GM19043 (cell line): ENCODE measurements around the gene CDC42BPA.
"Not testable (repeated sequence)": the region's sequence is repeated elsewhere in the genome, so short reads cannot be mapped to it uniquely, and the experiment has no call there.

ENCODE experiments used
- ATAC-seq: cut with Tn5 transposase; IDR thresholded peaks from one replicate; pipeline ENCODE4 v1.9.1; 2021; ENCODE audit warnings: low read depth; ENCODE audit not compliant: unreplicated experiment

Gene CDC42BPA

GRCh38 chr1:227265891-227266290 lies 52.4 kb downstream of the CDC42BPA start:
- ATAC-seq: no peak

GRCh38 chr1:227263869-227264268 lies 54.4 kb downstream of the CDC42BPA start:
- ATAC-seq: no peak

- ATAC-seq: no peak
Measured at GRCh38 chr1:227261501-227261900, 56.8 kb downstream of the CDC42BPA start.

- no peak for ATAC-seq
Measured at GRCh38 chr1:227260433-227260832, 57.9 kb downstream of the CDC42BPA start.

GRCh38 chr1:227257964-227258363 lies 60.3 kb downstream of the CDC42BPA start:
- ATAC-seq: no peak

- no peak for ATAC-seq
Measured at GRCh38 chr1:227255086-227255732, 63.1 kb downstream of the CDC42BPA start.

- no peak for ATAC-seq
Measured at GRCh38 chr1:227253065-227253464, 65.2 kb downstream of the CDC42BPA start.

GRCh38 chr1:227245613-227246320 lies 72.5 kb downstream of the CDC42BPA start:
- ATAC-seq: no peak

- no peak for ATAC-seq
Measured at GRCh38 chr1:227244339-227245118, 73.8 kb downstream of the CDC42BPA start.

- ATAC-seq: no peak
Measured at GRCh38 chr1:227242811-227243682, 75.2 kb downstream of the CDC42BPA start.

- no peak for ATAC-seq
Measured at GRCh38 chr1:227240983-227241382, 77.3 kb downstream of the CDC42BPA start.

GRCh38 chr1:227234998-227235405 lies 83.3 kb downstream of the CDC42BPA start:
- no peak for ATAC-seq

GRCh38 chr1:227231128-227231527 lies 87.2 kb downstream of the CDC42BPA start:
- ATAC-seq: not testable (repeated sequence)

- ATAC-seq: no peak
Measured at GRCh38 chr1:227228201-227228600, 90.1 kb downstream of the CDC42BPA start.

GRCh38 chr1:227227761-227228160 lies 90.5 kb downstream of the CDC42BPA start:
- no peak for ATAC-seq

GRCh38 chr1:227225715-227226346 lies 92.5 kb downstream of the CDC42BPA start:
- no peak for ATAC-seq

GRCh38 chr1:227223171-227223806 lies 95.0 kb downstream of the CDC42BPA start:
- ATAC-seq: no peak

- no peak for ATAC-seq
Measured at GRCh38 chr1:227219715-227220292, 98.5 kb downstream of the CDC42BPA start.

- ATAC-seq: no peak
Measured at GRCh38 chr1:227218870-227219573, 99.3 kb downstream of the CDC42BPA start.
